Stimulated activated naive CD4-positive, alpha-beta T cell treated with Interleukin-2 at 50 U/mL for 16 hours (primary cell): ENCODE measurements around the gene TRPC4AP.
"Not testable (repeated sequence)": the region's sequence is repeated elsewhere in the genome, so short reads cannot be mapped to it uniquely, and the experiment has no call there.

Source experiments
- DNase-seq: peaks from one replicate; lab custom pipeline; 2025; lab: John Stamatoyannopoulos, UW

TRPC4AP gene

GRCh38 chr20:35092524-35093266 lies at the start of gene TRPC4AP:
TRPC4AP (minus strand) TSS chr20:35092807; CDS start chr20:35092781, 26 bp downstream.
- peak; percentile 84 for DNase-seq

- no peak for DNase-seq
Measured at GRCh38 chr20:35135867-35136586, 43.4 kb upstream of the TRPC4AP start.

GRCh38 chr20:35134880-35135279 lies 42.3 kb upstream of the TRPC4AP start:
- no peak for DNase-seq

GRCh38 chr20:35134472-35134871 lies 41.9 kb upstream of the TRPC4AP start:
- no peak for DNase-seq

GRCh38 chr20:35133735-35134134 lies 41.1 kb upstream of the TRPC4AP start:
- no peak for DNase-seq

GRCh38 chr20:35133031-35133430 lies 40.4 kb upstream of the TRPC4AP start:
- no peak for DNase-seq

GRCh38 chr20:35131934-35132333 lies 39.3 kb upstream of the TRPC4AP start:
- no peak for DNase-seq

GRCh38 chr20:35129647-35130069 lies 37.1 kb upstream of the TRPC4AP start:
- DNase-seq: no peak

- DNase-seq: no peak
Measured at GRCh38 chr20:35125753-35126152, 33.1 kb upstream of the TRPC4AP start.

GRCh38 chr20:35122756-35123405 lies 30.3 kb upstream of the TRPC4AP start:
- DNase-seq: no peak

GRCh38 chr20:35121186-35121585 lies 28.6 kb upstream of the TRPC4AP start:
- no peak for DNase-seq

GRCh38 chr20:35120012-35120701 lies 27.6 kb upstream of the TRPC4AP start:
- no peak for DNase-seq

- no peak for DNase-seq
Measured at GRCh38 chr20:35117629-35118028, 25.0 kb upstream of the TRPC4AP start.

- DNase-seq: no peak
Measured at GRCh38 chr20:35117196-35117595, 24.6 kb upstream of the TRPC4AP start.

- DNase-seq: no peak
Measured at GRCh38 chr20:35116258-35116657, 23.7 kb upstream of the TRPC4AP start.

GRCh38 chr20:35115606-35116005 lies 23.0 kb upstream of the TRPC4AP start:
- no peak for DNase-seq

GRCh38 chr20:35112276-35112675 lies 19.7 kb upstream of the TRPC4AP start:
- DNase-seq: not testable (repeated sequence)

- no peak for DNase-seq
Measured at GRCh38 chr20:35111141-35111888, 18.7 kb upstream of the TRPC4AP start.

GRCh38 chr20:35108921-35109320 lies 16.3 kb upstream of the TRPC4AP start:
- DNase-seq: no peak

GRCh38 chr20:35106827-35107380 lies 14.3 kb upstream of the TRPC4AP start:
- no peak for DNase-seq

GRCh38 chr20:35104685-35105295 lies 12.2 kb upstream of the TRPC4AP start:
- no peak for DNase-seq
